GM19324 (cell line): Measurements from ENCODE around the gene FA2H.
"Not testable (repeated sequence)": the region's sequence is repeated elsewhere in the genome, so short reads cannot be mapped to it uniquely, and the experiment has no call there.

Experiments
- ATAC-seq: cut with Tn5 transposase; IDR thresholded peaks from one replicate; pipeline ENCODE4 v1.9.1; 2021; ENCODE audit warnings: mild to moderate bottlenecking, moderate library complexity; ENCODE audit not compliant: unreplicated experiment, low FRiP score

The FA2H gene

DNA sequence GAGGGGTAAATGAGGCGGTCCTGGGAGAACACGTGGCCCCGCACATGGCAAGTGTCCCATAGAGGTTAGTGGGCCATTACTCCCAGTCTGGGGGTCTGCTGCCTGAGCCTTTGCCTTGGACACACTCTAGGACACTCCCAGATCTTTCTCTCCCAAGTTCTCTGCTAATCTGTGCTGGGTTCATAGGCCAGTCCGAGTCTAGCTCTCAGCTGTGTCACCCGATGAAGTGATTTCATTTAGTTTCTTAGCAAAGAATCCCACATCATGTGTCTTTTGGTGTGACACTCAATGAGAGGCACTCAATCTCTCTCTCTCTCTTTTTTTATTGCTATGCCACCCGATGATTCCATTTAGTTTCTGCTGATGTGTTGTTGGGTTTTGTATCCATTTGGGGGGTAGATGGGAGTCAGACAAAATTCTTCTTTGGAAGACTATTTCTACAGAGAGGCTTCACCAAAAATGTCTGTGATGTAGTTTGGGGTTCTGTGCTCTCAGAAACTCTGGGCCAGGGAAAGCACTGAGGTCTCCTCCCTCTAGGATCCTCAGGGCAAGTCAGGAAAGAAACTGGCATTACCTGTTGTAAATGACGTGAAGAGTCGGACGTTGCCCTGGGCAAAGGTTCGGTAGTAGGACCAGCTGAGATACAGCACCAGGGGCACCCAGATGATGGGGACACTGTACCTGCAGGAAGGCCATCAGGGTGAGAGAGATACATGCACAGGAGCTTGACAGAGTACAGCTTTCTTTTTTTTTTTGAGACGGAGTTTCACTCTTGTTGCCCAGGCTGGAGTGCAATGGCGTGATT lies 48.8 kb downstream of the FA2H start:
- ATAC-seq = no peak

DNA sequence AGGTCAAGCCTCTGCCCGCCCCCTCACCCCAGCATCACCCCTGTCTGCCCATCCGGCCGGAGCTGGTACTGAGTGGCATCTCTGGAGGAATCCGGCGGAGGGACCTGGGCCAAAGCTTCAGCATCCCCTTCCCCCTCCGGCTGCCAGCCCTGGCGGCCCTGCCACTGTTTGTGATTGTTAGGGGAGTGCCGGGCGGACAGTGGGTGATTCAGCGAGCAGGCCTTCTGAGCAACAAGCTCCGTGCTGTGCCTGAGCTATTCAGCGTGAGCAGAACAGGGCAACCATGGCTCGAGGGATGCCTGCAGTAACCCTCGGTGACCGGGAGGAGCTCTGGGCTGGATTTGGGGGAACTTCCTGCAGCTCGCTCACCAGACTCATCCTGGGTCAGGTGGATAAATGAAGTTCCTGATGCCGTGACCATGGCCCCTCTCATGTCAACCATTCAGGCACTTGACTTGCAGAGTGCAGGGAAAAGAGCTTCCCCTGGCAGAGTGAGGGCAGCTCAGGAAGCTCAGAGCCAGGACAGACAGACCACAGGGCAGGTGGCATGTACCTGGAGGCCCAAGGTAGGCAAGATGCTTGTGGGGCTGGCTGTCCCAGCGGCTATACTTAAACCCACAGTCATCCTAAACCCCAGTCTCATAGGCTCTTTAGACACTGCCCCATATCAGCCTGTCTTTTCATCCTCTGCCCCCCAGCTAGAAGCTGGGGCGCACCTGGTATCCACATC lies 49.6 kb downstream of the FA2H start:
- ATAC-seq = no peak

DNA sequence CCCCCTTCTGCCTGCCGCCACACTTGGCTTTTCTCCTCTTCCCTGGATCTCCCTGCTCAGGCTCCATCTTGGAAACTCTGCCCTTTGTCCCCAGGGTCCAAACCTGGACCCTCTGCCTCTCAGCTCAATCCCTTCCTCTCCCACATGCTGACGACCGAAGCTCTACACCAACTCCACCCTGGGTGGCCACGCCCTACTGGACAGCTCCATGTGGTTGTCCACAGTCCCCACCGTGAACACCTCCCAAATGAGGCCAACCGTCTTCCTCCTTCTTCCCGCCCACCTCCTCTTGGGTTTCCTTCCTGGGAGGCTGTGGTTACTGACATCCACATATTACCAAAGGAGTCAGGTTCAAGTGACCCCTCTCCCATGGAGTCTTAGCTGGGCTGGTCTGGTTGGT lies 51.4 kb downstream of the FA2H start:
- no peak for ATAC-seq

DNA sequence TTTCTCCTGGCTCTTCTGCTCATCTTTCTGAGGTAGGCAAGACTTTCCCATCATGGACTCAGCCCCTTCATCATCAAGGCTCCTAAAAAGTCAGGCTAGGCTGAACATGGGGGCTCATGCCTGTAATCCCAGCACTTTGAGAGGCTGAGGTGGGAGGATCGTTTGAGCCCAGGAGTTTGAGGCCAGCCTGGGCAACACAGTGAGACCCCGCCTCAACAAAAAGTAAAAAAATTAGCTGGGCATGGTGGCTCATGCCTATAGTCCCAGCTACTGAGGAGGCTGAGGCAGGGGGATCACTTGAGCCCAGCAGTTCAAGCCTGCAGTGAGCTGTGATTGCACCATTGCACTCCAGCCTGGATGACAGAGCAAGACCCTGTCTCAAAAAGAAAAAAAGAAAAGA lies 52.5 kb downstream of the FA2H start:
- ATAC-seq = not testable (repeated sequence)

DNA sequence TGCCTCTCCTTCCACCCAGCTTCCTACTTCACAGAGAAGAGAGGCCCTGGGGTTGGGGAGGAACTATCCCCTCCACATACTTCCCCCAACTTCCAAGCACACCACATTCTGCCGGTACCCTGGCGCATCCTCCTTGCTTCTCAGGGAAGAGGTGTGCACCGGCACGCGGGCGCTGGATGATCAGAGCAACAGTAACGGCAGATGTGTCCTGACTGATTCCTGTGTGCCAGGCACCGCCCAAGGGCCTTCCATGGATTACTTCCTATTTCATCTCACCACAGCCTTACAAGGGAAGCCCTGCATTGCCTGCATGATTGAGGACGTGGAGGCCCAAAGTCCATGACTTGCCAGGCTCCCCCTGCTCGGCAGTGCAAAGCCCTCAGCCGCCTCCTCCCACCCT lies 52.9 kb downstream of the FA2H start:
- ATAC-seq = no peak

DNA sequence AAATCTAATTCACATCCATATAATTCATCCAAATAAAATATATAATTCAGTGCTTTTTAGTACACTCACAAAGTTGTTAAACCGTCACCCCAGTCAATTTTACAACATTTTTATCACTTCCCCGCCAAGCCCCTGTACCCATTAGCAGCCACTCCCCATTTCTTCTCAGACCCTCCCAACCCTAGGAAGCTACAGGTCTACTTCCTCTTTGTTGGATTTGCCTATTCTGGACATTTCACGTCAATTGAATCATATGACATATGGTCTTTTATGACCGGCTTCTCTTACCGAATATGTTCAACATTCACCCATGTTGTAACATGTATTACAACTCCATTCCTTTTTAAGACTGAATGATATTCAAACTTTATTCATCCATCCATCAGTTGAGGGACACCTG lies 54.0 kb downstream of the FA2H start:
- no peak for ATAC-seq

DNA sequence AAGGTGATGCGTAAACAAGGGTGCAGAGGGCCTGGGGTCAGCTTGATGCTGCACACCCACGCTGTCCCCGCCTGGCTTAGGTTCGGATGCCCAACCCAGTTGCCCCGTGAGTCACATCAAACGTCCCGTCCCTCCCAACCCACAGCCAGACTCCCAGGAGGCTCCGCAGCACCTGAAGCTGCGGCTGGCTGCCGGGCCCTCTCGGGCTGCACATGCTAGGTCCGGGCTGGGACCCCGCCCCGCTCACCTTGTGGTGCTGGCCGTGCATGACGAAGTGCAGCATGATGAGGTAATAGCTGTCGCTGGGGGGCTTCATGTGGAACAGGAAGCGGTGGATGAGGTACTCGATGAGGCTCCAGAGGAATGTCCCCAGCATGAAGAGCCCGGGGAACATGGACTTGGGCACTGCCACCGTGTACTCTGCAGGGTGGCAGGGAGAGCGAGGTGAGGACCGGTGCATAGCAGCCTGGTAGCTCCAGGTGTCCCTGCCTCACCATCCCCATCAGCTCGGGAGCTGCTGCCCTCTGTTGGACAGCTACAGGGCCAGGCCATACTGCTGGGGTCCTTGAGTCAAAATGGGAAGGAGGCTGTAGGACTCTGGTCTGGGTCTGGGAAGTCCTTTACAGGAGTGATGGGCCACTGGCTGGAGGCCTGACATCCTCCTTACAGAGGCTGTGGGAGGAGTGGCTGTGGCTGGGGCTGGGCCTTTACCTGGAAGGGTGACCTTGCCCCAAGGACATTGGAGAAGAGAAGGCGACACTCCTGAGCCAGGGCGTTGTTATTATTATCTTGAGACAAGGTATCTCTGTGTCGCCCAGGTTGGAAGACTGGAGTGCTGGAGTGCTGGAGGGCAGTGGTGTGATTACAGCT lies 55.6 kb downstream of the FA2H start:
- no peak for ATAC-seq

DNA sequence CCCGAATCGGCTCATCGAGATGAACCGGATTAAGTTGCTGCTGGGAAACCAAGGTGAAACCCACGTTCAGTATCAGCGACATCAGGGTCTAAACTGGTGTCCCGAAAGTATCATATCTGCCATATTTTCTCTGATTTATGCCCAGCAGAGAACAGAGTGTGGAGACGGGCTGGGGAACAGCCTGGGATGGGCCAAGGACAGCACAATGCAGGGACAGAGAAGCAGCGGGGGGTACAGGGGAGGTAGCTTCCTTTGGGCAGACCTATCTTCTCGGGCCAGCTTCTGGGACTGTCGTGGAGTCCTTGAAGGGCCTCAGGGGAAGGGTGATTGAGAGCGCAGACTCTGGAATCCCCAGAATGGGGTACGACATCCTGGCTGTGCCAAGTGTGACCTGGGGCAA lies 56.5 kb downstream of the FA2H start:
- ATAC-seq = no peak

DNA sequence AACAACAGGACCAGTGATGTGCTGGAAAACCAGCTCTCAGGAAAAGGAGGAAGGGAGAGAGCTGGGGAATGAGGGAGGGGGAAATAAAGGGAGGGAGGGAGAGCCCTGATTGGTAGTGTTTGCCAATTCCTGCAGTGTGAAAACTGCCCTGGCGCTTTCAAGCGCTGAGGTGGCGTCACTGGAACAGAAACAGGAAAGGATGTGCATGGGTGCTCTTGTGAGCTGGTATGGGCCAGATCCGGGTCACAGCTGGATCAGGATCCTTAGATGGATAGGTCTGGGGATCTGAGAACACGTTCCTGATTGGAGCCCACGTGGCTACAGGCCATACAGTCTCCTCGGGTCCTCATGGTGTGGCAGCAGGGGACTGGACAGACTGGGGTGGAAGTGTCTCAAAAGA lies 57.3 kb downstream of the FA2H start:
- no peak for ATAC-seq

DNA sequence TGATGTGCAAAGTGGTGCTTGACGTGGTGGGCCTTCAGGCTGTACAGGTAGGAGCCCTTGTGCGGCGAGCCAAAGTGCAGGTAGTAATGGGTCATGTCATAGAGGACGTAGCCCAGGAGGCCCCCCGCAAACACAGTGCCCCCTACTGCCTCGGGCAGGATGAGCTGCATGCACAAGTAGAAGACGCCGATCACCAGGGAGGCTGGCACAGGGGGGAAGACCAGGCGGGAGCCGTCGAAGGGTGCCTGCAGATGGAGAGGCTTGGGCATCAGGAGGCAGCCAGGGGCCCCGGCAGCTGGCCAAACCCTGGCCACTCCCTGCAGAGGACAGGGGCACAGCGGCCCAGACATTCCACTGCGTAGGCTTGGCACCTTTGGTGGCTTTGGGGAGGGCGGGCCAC lies 58.3 kb downstream of the FA2H start:
- no peak for ATAC-seq

DNA sequence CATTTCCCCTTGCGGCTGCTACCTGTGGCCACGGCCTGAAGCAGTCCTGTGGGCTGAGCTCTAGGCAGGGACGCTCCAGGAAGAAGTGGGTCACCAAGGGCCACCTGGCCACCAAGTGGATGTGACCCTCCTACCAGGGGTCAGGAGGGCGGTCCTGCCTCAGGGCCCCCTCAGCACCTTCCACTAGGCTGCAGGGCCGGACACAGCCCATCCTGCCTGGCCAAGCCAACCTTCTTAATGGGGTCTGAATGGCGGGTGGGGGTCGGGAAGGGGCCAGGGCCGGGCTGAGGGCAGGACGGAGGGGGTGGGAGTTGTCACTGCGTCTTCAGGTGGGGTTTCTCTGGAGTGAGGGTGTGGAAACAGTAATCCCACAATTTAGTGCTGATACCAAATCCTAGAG lies 60.7 kb downstream of the FA2H start:
- ATAC-seq = no peak

DNA sequence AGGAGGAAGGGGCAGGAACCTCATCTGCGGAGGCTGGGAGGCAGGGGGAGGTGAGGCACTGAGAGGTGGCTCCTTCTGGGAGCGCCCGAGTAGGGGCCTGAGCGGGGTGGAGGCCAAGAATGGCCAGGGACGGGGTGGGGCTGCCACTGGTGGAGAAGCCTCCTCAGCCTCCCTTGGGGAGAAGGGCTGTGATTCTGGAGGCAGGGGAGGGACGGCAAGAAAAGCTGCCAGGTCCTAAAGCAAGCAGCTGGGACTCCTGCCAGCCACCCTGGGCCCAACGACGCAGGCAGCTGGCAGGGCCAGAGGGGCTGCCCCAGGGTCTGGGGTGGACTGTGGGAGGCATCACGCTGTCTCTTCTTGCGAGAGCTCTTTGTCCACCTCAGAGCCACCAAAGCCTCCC lies 61.3 kb downstream of the FA2H start:
- ATAC-seq = no peak

DNA sequence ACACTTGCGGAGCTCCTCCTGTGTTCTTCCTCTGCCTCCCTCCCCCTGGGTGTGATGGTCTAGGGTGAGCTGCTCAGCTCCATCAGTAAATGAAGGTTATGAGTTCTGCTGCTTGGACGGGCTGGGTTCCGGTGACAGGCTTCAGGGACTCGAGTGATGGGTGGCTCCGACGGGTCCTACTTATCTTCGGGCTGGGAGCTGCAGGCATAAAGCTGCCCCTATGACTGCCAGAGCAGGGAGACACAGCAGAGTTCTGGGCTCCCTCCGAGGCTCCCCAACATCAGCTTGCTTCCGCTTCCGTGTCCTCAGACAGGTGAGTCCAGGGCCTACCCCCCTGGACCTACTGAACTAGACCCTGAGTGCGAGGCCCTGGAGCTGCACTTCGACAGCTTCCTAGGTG lies 62.7 kb downstream of the FA2H start:
- no peak for ATAC-seq

DNA sequence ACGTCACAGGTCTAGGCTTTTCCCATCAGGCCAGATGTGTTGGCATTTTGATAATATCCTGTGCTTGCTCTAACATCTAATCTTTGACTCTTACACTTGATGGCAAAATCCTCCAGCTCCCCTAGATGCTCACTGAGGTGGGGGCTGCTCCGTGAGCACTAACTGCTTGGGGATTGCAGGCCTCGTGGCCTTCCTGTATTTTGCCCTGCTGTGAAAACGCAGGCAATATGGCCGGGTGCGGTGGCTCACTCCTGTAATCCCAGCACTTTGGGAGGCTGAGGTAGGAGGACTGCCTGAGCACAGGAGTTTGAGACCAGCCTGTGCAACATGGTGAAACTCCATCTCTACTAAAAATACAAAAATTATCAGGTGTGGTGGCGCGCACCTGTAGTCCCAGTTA lies 64.2 kb downstream of the FA2H start:
- no peak for ATAC-seq

DNA sequence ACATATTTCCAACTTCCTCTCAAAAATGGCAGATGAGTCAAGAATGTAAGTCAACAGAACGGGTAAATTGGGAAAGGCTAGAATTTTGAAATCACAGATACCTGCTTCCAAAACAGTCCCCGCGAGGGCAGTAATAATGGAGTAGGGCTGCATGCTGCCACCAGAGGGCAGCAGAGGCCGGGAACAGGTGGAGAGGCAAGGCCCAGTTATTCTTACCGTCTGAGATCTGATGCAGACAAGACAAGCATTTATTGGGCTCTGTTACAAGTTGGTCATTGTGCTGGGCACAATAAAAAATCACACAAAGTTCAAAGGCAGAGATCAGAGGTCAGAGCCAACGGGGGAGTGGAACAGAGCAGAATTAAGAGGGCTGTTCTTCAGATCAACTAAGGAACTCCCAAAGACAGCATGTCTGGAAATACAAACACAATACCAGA lies 65.2 kb downstream of the FA2H start:
- peak; percentile 91 for ATAC-seq

DNA sequence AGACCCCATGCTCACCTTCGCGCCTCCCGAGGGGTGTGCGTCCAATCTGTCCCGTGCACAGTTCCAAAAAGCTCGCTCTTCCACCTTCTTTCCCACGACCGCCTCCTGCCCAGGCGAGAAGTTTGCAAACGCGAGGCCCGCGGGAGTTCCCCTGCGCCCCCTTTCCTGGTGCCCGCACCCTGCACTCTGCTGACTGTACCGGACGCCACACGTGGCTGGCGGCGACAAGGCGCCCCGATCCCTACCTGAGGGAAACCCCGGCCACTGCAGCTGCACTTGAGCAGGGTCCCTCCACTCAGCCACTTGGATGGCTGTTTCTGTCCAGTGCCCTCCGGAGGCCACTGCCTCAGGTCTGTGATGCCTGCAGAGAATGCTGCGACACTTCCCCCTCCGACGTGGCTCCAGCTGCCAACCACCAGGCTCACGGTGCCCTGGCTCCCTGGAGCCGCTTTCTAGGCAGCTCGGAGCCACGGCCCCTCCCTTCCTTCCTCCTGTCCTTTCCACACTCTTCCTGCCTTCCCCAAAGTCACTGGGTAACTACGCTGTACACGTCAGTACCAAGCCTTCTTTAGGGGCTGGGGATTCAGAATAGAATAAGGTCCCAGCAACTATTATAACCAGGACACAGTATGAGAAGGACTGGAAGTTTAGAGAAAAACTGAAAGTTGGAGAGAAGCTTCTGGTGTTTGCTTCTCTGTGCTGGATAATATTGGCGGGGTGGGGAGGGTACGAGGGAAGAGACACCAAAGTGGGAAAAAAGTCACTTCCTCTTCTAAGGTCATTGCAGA lies 74.0 kb downstream of the FA2H start, which contains the start of gene MLKL:
Gene MLKL, minus strand, starts transcription at position 425 of the 788 bp plus-strand sequence. CDS start 5,105 bp downstream, outside the sequence.
- peak; percentile 44 for ATAC-seq

DNA sequence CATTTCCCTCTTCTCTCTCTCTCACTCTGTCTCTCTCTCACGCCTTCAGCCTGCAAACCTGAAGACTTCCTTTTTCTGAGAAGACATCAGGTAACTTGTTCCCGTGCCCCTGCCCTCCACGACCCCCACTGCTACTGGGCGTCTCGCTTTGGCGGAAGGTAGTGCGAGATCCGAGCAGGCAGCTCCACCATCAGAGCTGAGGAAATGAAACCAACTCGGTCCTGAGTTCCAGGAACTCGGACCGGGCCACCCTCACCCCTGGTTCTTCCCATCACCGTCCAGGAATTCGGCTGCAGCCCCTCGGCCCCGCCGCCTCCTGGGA lies 74.5 kb downstream of the FA2H start:
- peak; percentile 25 for ATAC-seq

DNA sequence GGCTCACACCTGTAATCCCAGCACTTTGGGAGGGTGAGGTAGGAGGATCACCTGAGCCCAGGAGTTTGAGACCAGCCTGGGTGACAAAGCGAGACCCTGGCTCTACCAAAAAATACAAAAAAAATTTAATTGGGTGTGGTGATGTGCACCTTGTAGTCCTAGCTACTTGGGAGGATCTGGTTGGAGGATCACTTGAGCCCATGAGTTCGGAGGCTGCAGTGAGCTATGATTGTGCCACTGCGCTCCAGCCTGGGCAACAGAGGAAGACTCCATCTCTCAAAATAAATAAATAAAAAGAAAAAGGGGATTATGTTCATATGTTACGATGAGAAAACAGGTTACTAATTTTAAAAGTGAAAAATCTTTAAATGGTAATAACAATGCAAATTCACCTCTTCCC lies 75.0 kb downstream of the FA2H start:
- no peak for ATAC-seq

DNA sequence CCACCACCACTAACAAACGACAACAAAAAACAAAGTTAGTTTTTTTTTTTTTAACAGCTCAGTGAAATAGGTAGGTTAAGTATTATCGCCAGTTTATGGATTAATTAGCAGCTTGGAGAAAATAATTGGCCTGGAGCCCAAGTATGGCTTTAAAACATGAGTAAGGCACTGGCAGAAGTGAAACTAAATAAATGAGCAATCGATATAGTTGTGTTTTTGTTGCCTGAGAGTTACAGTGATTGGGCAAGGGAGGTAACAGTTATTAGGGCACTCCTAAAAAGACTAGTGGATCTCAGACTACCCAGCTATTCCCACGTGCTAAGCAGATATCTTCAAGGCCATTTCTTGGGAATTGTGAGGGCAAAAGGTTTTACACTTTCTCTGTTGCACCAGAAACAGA lies 76.4 kb downstream of the FA2H start:
- no peak for ATAC-seq
